ENCODE measurements around the gene MCM8.
A peak's percentile ranks its signal among the peaks of the same experiment; 100 is the strongest.

MCM8 gene

GRCh38 chr20:5950271-5951031 is at the start of gene MCM8, which contains the start of gene TRMT6:
Gene MCM8 (plus strand): TSS chr20:5950652. CDS start chr20:5952016, 1,364 bp downstream.
Gene TRMT6 (minus strand): TSS chr20:5950533. CDS start chr20:5950405, 128 bp downstream.
- peak; percentile 96 for DNase-seq

- DNase-seq, result no peak
These were observed 49.5 kb upstream of the MCM8 start for GRCh38 chr20:5900908-5901307.

- DNase-seq, result no peak
These were observed 41.5 kb upstream of the MCM8 start for GRCh38 chr20:5908981-5909380.

GRCh38 chr20:5910186-5910585 is 40.3 kb upstream of the MCM8 start:
- DNase-seq, result no peak

- no peak for DNase-seq
These were observed 37.3 kb upstream of the MCM8 start for GRCh38 chr20:5913166-5913565.

GRCh38 chr20:5914859-5915258 is 35.6 kb upstream of the MCM8 start:
- DNase-seq, result no peak

- DNase-seq, result no peak
These were observed 31.4 kb upstream of the MCM8 start for GRCh38 chr20:5918856-5919625.

GRCh38 chr20:5919626-5920544 is 30.6 kb upstream of the MCM8 start:
- DNase-seq, result no peak

GRCh38 chr20:5920581-5920980 is 29.9 kb upstream of the MCM8 start:
- no peak for DNase-seq

GRCh38 chr20:5923493-5923892 is 27.0 kb upstream of the MCM8 start:
- DNase-seq, result no peak

GRCh38 chr20:5925551-5925950 is 24.9 kb upstream of the MCM8 start:
- DNase-seq, result no peak

- DNase-seq, result no peak
These were observed 22.5 kb upstream of the MCM8 start for GRCh38 chr20:5927749-5928462.

- DNase-seq, result no peak
These were observed 21.4 kb upstream of the MCM8 start for GRCh38 chr20:5928836-5929715.

- no peak for DNase-seq
These were observed 19.0 kb upstream of the MCM8 start for GRCh38 chr20:5931411-5931810.

GRCh38 chr20:5932796-5933195 is 17.7 kb upstream of the MCM8 start:
- no peak for DNase-seq

GRCh38 chr20:5933802-5934436 is 16.5 kb upstream of the MCM8 start:
- no peak for DNase-seq

GRCh38 chr20:5935384-5935783 is 15.1 kb upstream of the MCM8 start:
- no peak for DNase-seq

- DNase-seq, result no peak
These were observed 14.2 kb upstream of the MCM8 start for GRCh38 chr20:5936238-5936637.

GRCh38 chr20:5938456-5939029 is 11.9 kb upstream of the MCM8 start:
- DNase-seq, result no peak

GRCh38 chr20:5945963-5946362 is 4.5 kb upstream of the MCM8 start:
- no peak for DNase-seq

- DNase-seq, result peak; percentile 22
These were observed 3.2 kb upstream of the MCM8 start for GRCh38 chr20:5947276-5947675.
